ENCODE measurements around the gene HYOU1.
"Not testable (repeated sequence)": the region's sequence is repeated elsewhere in the genome, so short reads cannot be mapped to it uniquely, and the experiment has no call there.

Gene HYOU1

DNA sequence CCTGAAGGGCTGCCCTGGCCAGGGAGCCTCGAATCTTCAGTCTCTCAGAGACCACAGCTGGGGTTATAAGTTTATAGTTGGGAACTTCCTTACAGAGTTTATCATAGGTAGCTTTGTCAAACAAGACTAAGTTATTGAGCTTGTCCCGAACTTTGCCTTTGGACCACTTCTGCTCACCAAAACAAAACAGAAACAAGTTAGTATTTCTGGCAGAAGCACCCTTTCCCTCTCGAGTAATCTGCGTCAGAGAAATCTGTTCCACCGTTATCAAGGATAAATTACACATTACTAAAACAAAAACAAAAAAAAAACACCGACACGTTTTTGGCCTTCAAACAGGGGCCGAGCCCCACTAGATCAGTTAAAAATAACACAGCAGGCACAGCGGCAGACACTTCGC, 39.6 kb downstream of the HYOU1 start:
- not testable (repeated sequence) for DNase-seq

DNA sequence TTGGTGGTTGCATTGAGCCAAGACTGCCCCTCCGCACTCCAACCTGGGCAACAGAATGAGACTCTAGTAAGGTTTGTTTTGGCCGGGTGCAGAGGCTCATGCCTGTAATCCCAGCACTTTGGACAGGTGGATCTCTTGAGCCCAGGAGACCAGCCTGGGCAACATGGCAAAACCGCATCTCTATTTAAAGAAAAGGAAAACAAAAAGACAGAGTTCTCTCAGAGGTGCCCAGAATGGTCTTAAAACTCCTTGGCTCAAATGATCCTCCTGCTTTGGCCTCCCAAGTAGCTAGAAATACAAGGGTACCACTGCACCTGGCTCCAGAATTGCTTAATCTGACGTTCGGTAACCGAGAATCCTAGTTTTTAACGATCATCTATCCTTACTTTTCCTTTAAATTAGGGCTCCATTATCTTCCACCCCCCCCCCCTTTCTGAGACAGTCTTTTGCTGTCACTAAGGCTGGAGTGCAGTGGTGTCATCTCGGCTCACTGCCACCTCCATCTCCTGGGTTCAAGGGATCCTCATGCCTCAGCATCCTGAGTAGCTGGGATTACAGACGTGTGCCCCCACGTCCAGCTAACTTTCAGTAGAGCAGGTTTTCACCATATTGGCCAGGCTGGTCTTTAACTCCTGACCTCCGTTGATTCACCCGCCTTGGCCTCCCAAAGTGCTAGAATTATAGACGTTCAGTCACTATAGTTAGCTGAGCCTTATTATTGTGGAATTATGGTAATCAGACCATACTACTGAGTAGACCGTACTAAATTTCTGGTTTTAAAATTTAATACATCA, 40.6 kb downstream of the HYOU1 start:
- no peak for DNase-seq

DNA sequence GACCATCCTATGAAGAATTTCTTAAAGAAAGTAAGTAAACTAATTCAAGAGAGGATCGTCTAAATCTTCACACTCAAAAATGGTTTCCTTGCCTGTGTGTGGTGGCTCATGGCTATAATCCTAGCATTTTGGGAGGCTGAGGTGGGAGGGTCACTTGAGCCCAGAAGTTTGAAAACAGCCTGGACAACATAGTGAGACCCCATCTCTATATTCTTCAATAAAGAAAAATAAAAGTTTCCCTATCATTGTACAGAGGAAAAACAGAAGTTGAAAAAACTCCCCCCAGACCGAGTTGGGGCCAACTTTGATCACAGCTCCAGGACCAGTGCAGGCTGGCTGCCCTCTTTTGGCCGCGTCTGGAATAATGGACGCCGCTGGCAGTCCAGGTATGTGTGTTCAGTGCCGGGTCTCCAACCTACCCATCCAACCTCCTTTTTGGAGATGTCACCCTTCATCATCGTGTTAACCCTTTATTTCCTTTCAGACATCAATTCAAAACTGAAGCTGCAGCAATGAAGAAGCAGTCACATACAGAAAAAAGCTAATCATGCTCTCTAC, 41.9 kb downstream of the HYOU1 start:
- DNase-seq: no peak

- no peak for DNase-seq
Measured at GRCh38 chr11:119014209-119014924, 42.6 kb downstream of the HYOU1 start.

- no peak for DNase-seq
Measured at GRCh38 chr11:119012629-119013170, 44.3 kb downstream of the HYOU1 start.

GRCh38 chr11:119011476-119012053, 45.4 kb downstream of the HYOU1 start:
- DNase-seq: no peak

GRCh38 chr11:119006656-119007055, 50.3 kb downstream of the HYOU1 start:
- no peak for DNase-seq

- DNase-seq: no peak
Measured at GRCh38 chr11:119000906-119001305, 56.1 kb downstream of the HYOU1 start.

DNA sequence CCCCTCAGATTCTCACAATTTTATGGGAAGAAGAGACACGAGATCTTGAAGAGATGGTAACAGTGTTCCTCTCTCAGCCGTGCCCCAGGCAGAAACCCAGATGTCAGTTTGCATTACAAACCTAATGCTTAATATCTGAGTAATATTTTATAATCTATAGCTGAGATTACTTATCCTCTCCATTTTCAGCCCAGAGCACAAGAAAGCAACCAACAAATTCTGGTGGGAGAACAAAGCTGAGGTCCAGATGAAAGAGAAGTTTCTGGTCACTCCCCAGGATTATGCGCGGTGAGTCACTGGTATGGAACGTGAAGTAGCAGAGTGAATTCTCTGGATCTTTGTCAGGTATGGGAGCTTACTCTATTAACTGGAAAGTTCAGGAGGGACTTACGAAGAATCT, 58.2 kb downstream of the HYOU1 start:
- no peak for DNase-seq

DNA sequence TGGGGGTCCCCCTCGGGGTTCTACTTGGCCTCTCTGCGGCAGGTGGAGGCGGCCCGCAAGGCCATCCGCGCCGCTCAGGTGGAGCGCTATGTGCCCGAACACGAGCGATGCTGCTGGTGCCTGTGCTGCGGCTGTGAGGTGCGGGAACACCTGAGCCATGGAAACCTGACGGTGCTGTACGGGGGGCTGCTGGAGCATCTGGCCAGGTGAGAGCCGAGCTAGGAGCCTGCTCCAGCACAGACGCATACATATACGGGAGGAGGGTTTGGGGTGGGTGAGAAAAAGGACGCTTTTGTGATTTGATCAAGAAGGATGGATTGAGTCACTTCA, 58.7 kb downstream of the HYOU1 start:
- no peak for DNase-seq

GRCh38 chr11:118997627-118998387, 59.2 kb downstream of the HYOU1 start, which contains the start of gene CENATAC:
CENATAC (plus strand) TSS chr11:118998138; CDS start chr11:118998198, 60 bp downstream.
- no peak for DNase-seq

GRCh38 chr11:118996926-118997626, 59.9 kb downstream of the HYOU1 start:
- no peak for DNase-seq
